Thyroid gland (tissue), 4 donors: ENCODE data around the gene SUSD2.

Experiments used
- POLR2A ChIP-seq, 2 donors: fragments of 450-650 bp; IDR thresholded peaks; one replicate each; pipeline ENCODE4 v1.6.1; 2017; ENCODE audit warnings: antibody characterized with exemption in 2 of 2, mild to moderate bottlenecking in 2 of 2, moderate library complexity in 1 of 2
- TF ChIP-seq, protein P1 (sequence below), 6 experiments: fragments of 200-600 bp in 3 of 6; fragments of 450-650 bp in 3 of 6; sonication (generic) in 3 of 6; IDR thresholded peaks; one replicate each; pipeline ENCODE4 v1.5.1; 2016 to 2019; ENCODE audit warnings: antibody characterized with exemption in 6 of 6, mild to moderate bottlenecking in 2 of 6, inconsistent platforms in 1 of 6, moderate library complexity in 1 of 6

DNA sequence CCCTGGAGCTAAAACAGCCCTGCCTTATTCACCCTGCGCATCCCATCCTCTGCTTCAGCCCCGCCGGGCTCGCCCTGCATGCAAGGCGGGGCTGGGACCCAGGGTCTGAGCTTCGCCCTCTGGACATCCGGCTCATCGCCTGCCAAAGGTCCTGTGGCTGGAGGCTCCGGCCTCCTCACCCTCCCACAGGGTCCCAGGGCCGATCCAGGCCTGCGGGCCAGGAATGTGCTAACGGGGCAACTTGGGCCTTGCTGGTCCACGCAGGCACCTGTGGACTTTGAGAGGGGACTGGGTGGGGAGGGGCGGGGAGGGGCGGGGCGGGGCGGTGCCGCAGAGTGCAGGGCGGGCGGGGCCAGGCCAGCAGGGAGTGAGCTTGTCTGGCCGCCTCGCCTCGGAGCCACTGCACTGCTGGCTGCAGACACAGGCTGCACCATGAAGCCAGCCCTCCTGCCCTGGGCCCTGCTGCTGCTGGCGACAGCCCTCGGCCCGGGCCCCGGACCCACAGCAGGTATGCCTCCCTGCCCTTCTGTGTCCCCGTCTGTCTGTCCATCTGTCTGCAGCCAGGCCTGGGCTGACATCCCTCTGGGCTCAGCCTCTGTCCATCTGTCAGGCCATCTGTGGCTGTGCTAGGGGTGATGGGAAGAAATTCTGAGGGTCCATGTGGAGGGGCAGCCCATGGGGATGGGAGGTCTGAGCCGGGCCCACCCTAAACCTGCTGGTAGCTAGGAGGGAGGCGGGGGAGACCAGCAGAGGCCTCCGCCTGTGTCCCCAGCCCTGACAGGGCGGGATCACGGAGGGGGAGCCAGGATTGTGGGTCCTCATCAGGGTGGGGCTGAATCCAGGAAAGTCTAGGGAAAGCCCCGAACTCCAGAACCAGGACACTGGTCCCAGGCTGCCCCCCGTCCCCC lies at the start of gene SUSD2:
- TF ChIP-seq, protein P1, sequence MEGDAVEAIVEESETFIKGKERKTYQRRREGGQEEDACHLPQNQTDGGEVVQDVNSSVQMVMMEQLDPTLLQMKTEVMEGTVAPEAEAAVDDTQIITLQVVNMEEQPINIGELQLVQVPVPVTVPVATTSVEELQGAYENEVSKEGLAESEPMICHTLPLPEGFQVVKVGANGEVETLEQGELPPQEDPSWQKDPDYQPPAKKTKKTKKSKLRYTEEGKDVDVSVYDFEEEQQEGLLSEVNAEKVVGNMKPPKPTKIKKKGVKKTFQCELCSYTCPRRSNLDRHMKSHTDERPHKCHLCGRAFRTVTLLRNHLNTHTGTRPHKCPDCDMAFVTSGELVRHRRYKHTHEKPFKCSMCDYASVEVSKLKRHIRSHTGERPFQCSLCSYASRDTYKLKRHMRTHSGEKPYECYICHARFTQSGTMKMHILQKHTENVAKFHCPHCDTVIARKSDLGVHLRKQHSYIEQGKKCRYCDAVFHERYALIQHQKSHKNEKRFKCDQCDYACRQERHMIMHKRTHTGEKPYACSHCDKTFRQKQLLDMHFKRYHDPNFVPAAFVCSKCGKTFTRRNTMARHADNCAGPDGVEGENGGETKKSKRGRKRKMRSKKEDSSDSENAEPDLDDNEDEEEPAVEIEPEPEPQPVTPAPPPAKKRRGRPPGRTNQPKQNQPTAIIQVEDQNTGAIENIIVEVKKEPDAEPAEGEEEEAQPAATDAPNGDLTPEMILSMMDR (IDR thresholded peaks at IDR 0.05): no peak
- peak in 1 of 2 donors; percentile 27 for TF ChIP-seq POLR2A (IDR thresholded peaks at IDR 0.05)
